ENCODE results near the gene LMNTD2.

Gene LMNTD2

GRCh38 chr11:568306-569157, 8.0 kb upstream of the LMNTD2 start:
- Histone ChIP-seq H3K27ac (peak overlapping the region; percentile 94), H3K4me1 (peaks cover 63% of the 10 kb centered on the region), H3K4me3 (peak overlapping the region; percentile 92), H3K9me3 (no peaks in the 10 kb centered on the region), H3K4me2 (peak overlapping the region; percentile 100), H3K27me3 (no peaks in the 10 kb centered on the region), H3K36me3 (peaks cover 21% of the 10 kb centered on the region), H4K20me1 (peaks cover 39% of the 10 kb centered on the region), H3K9ac (peak overlapping the region; percentile 95)
- TF ChIP-seq Cebpa-rat (IDR thresholded peaks at IDR 0.05): no peak

GRCh38 chr11:567629-568292, 7.2 kb upstream of the LMNTD2 start:
- H3K4me2 ChIP-seq: peak overlapping the region; percentile 80
- TF ChIP-seq Cebpa-rat (IDR thresholded peaks at IDR 0.05): no peak
- peaks cover 47% of the 10 kb centered on the region for H4K20me1 ChIP-seq
- peaks cover 28% of the 10 kb centered on the region for H3K36me3 ChIP-seq
- peak overlapping the region; percentile 70 for H3K9ac ChIP-seq
- peak overlapping the region; percentile 35; the same call in 1 of the 2 replicates for H3K27ac ChIP-seq
- peak overlapping the region; percentile 92 for H3K4me3 ChIP-seq
- peaks cover 68% of the 10 kb centered on the region for H3K4me1 ChIP-seq
- no peaks in the 10 kb centered on the region for H3K27me3 ChIP-seq
- no peaks in the 10 kb centered on the region for H3K9me3 ChIP-seq

DNA sequence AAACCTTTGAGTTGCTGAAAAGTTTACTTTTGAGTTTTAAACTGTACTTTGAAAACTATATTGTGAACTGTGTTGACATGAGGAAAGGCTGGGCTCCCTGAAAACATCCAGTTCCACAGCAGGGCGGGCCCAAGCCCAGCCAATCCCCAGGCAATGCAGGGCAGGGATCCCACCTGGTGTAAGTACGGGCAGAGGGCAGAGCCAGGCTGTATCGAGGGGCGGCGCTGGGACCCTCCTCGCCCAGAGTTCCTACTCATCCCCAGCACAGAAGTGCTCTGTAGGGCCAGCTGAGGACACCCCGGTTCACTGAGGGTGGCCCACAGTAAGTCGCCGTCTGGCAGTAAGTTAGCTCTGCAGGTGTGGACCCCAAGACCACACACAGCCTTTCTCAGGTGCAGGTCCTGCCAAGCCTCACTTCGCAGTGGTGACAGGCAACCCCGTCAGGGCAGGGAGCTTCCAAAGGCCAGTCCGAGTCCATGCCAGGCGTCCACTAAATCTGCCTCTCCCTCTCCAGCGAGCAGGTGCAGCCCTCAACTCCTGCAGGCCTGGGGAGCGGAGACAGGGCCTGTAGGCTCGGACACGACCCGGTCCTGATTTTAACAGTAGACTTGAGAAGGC, 6.6 kb upstream of the LMNTD2 start:
- Histone ChIP-seq H3K36me3 (peaks cover 35% of the 10 kb centered on the region), H3K9me3 (no peaks in the 10 kb centered on the region), H3K4me1 (peaks cover 72% of the 10 kb centered on the region), H3K9ac (peak overlapping the region; percentile 70), H3K4me2 (peak overlapping the region; percentile 80), H3K4me3 (peak overlapping the region; percentile 92), H4K20me1 (peaks cover 54% of the 10 kb centered on the region), H3K27me3 (no peaks in the 10 kb centered on the region), H3K27ac (no peak overlapping the region)
- no peak for TF ChIP-seq Cebpa-rat (IDR thresholded peaks at IDR 0.05)

DNA sequence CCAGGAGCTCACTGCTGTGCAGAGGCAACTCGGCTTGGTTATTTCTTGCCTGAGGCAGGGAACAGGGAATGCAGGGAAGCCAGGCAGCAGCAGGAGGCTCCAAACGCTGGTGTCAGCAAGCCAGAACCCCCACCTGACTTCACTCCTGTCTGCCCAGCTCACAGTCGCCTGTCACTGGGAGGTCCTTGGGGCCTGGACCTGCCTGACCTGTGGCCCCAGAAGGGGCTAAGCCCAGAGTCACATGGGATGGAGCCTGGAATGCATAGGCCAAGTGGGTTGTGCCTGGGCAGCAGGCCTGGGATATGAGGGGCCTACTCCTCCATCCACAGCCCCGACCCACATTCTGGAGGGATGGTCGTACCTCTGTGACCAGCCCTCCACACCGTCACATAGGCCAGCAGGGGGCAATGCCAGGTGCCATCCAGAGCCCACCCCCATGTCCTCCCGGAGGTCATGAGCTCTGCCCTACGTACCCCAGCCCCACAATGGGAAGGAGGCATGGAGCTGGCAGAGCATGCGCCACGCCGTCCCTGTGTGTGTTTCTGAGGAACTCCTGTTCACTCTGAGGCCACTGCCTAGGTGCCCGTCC, 5.5 kb upstream of the LMNTD2 start:
- peak overlapping the region; percentile 30; the same call in 1 of the 2 replicates for H3K9ac ChIP-seq
- peaks cover 65% of the 10 kb centered on the region for H4K20me1 ChIP-seq
- TF ChIP-seq Cebpa-rat (IDR thresholded peaks at IDR 0.05): no peak

DNA sequence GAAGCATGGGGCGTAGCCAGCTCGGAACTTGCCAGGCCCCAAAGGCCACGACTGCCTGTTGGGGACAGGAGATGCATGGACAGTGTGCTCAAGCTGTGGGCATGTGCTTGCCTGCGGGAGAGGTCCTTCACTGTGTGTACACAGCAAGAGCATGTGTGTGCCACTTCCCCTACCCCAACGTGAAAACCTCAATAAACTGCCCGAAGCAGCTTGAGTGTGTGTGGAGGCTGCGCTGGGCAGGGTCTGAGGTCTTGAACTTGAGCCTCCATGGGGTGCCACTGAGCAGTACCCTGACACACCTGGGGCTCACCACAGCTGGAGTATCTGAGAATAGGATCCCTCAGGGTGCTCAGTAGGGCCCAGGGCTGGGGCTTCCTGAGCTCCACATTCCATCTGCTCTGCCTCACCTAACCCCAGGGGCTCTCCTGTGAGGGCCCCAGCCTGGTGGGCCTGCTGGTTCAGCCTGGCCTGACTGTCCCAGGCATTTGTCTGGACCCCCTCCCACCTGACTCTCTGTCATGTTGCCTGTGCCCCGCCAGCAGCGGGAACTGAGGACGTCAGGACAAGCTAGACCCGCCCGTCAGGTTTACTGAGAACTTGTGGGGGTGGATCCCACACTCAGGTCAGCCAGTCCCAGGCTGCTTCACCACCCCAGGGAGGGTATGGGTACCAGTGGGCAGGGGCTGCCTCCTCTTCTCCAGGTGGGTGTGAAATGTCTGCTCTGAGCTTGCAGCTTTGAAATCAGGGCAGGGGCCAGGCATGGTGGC, 3.5 kb upstream of the LMNTD2 start:
- peaks cover 5% of the 10 kb centered on the region for H3K27me3 ChIP-seq
- peaks cover 73% of the 10 kb centered on the region for H3K4me1 ChIP-seq
- no peaks in the 10 kb centered on the region for H3K9me3 ChIP-seq
- H3K4me3 ChIP-seq: no peak overlapping the region
- H3K27ac ChIP-seq: no peak overlapping the region
- peaks cover 36% of the 10 kb centered on the region for H3K36me3 ChIP-seq
- no peak overlapping the region for H3K9ac ChIP-seq
- H4K20me1 ChIP-seq: peaks cover 66% of the 10 kb centered on the region
- peak overlapping the region; percentile 7; the same call in 1 of the 2 replicates for H3K4me2 ChIP-seq
- TF ChIP-seq Cebpa-rat (IDR thresholded peaks at IDR 0.05): no peak

More for the DNA sequence above, 5.5 kb upstream of the LMNTD2 start:
- Histone ChIP-seq H3K4me2 (peak overlapping the region; percentile 80), H3K36me3 (peaks cover 36% of the 10 kb centered on the region), H3K4me1 (peaks cover 78% of the 10 kb centered on the region), H3K27me3 (no peaks in the 10 kb centered on the region), H3K27ac (peak overlapping the region; percentile 23; the same call in 1 of the 2 replicates), H3K9me3 (no peaks in the 10 kb centered on the region), H3K4me3 (no peak overlapping the region; the same call in 1 of the 2 replicates)

DNA sequence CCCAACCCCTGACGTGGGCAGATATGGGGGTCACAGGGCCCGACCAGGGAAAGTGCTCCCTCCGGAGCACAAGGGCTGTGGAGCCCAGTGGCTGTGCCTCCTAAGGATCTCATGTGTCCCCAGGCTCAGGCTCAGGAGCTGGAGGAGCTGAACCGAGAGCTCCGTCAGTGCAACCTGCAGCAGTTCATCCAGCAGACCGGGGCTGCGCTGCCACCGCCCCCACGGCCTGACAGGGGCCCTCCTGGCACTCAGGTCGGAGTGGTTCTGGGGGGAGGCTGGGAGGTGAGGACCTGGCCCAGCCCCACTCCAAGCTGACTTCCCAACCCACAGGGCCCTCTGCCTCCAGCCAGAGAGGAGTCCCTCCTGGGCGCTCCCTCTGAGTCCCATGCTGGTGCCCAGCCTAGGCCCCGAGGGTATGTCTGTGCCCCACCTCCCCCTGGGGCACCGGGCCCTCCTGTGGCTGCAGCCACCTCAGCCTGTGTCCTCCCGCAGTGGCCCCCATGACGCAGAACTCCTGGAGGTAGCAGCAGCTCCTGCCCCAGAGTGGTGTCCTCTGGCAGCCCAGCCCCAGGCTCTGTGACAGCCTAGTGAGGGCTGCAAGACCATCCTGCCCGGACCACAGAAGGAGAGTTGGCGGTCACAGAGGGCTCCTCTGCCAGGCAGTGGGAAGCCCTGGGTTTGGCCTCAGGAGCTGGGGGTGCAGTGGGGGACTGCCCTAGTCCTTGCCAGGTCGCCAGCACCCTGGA, 2.7 kb upstream of the LMNTD2 start:
- no peak overlapping the region for H3K4me3 ChIP-seq
- peaks cover 36% of the 10 kb centered on the region for H3K36me3 ChIP-seq
- TF ChIP-seq Cebpa-rat (IDR thresholded peaks at IDR 0.05): no peak
- peaks cover 70% of the 10 kb centered on the region for H3K4me1 ChIP-seq
- no peaks in the 10 kb centered on the region for H3K9me3 ChIP-seq
- no peak overlapping the region; the same call in 1 of the 2 replicates for H3K4me2 ChIP-seq
- no peak overlapping the region for H3K27ac ChIP-seq
- peaks cover 66% of the 10 kb centered on the region for H4K20me1 ChIP-seq
- peaks cover 13% of the 10 kb centered on the region for H3K27me3 ChIP-seq
- H3K9ac ChIP-seq: no peak overlapping the region

- Histone ChIP-seq H3K36me3 (peaks cover 36% of the 10 kb centered on the region), H3K27ac (no peak overlapping the region), H3K4me1 (peaks cover 62% of the 10 kb centered on the region), H3K4me3 (0 out of 2 replicates have a peak overlapping the region, but pooled peaks have one; percentile 97), H4K20me1 (peaks cover 66% of the 10 kb centered on the region), H3K9me3 (no peaks in the 10 kb centered on the region), H3K9ac (peak overlapping the region; percentile 78; the same call in 1 of the 2 replicates), H3K27me3 (peaks cover 24% of the 10 kb centered on the region), H3K4me2 (peak overlapping the region; percentile 98)
- TF ChIP-seq Cebpa-rat (IDR thresholded peaks at IDR 0.05): no peak
These were observed 1.6 kb upstream of the LMNTD2 start for GRCh38 chr11:562046-562645.
